SK-N-SH (cell line): ENCODE data around the gene ARMC9. TPM values are rescaled to one million over a fixed set of nuclear protein-coding genes. Genes with fewer than 3 reads are reported as not detected.

ENCODE experiments used
- CTCF ChIA-PET: fragments of 300-600, 350-600 bp; formaldehyde crosslinking; extraction: SDS; loops from one replicate; lab custom pipeline; 2021; lab: Yijun Ruan, JAX
- POLR2A ChIA-PET: fragments of 350-600 bp; sonication (Branson Sonifier 250); formaldehyde crosslinking; extraction: SDS; loops from one replicate; lab custom pipeline; 2020; ENCODE audit warnings: antibody characterized with exemption, inconsistent platforms; lab: Yijun Ruan, JAX
- DNase-seq: peaks from one replicate; pipeline ENCODE4 v3.0.0; 2012
- H2AFZ ChIP-seq: fragments of 200-600 bp; sonication (generic); 2 replicates; pipeline ENCODE4 v1.8.1; 2016; ENCODE audit warnings: antibody characterized with exemption, mild to moderate bottlenecking, low read depth
- H3F3A ChIP-seq: fragments of 200-600 bp; sonication (generic); replicated peaks from 2 replicates; pipeline ENCODE3; 2016; ENCODE audit warnings: antibody characterized with exemption, mild to moderate bottlenecking; ENCODE audit not compliant: insufficient read depth
- H3K27ac ChIP-seq, 2 experiments: fragments of 200-500 bp in 1 of 2; fragments of 200-600 bp in 1 of 2; sonication (Bioruptor generic) in 1 of 2; sonication (generic), shearing (Covaris generic) in 1 of 2; 2 replicates each; pipeline versions ENCODE4 v1.5.1 to v1.6.1; 2014 to 2016; ENCODE audit warnings: low read depth in 2 of 2, inconsistent platforms in 1 of 2, low read length in 1 of 2, mild to moderate bottlenecking in 1 of 2, mixed read lengths in 1 of 2
- H3K27me3 ChIP-seq: fragments of 200-600 bp; sonication (generic), shearing (Covaris generic); 2 replicates; pipeline ENCODE4 v1.6.1; 2016; ENCODE audit warnings: mixed run types; ENCODE audit not compliant: insufficient read depth
- H3K36me3 ChIP-seq, 2 experiments: fragments of 200-500 bp in 1 of 2; fragments of 200-600 bp in 1 of 2; sonication (Bioruptor generic) in 1 of 2; sonication (generic) in 1 of 2; replicated peaks in 1 of 2; 2 replicates each; pipeline versions ENCODE3 to v1.5.1; 2014 to 2016; ENCODE audit warnings: low read length in 1 of 2, mild to moderate bottlenecking in 1 of 2; ENCODE audit not compliant: insufficient read depth in 2 of 2, control insufficient read depth in 1 of 2
- H3K4me1 ChIP-seq, 2 experiments: fragments of 200-500 bp in 1 of 2; fragments of 200-600 bp in 1 of 2; sonication (Bioruptor generic) in 1 of 2; sonication (generic), shearing (Covaris generic) in 1 of 2; 2 replicates each; pipeline versions ENCODE4 v1.5.1 to v1.6.1; 2014 to 2016; ENCODE audit warnings: low read depth in 1 of 2, low read length in 1 of 2, mixed run types in 1 of 2; ENCODE audit not compliant: insufficient read depth in 2 of 2, control insufficient read depth in 1 of 2
- H3K4me2 ChIP-seq: fragments of 200-600 bp; sonication (generic), shearing (Covaris generic); 2 replicates; pipeline ENCODE4 v1.6.1; 2017; ENCODE audit warnings: mixed run types
- H3K4me3 ChIP-seq, 2 experiments: fragments of 200-500 bp in 1 of 2; fragments of 200-600 bp in 1 of 2; sonication (Bioruptor generic) in 1 of 2; sonication (generic), shearing (Covaris generic) in 1 of 2; 2 replicates each; pipeline versions ENCODE4 v1.5.1 to v1.8.1; 2014 to 2016; ENCODE audit warnings: low read depth in 2 of 2, inconsistent platforms in 1 of 2, low read length in 1 of 2, mild to moderate bottlenecking in 1 of 2, mixed read lengths in 1 of 2, moderate library complexity in 1 of 2
- H3K79me2 ChIP-seq: fragments of 200-600 bp; sonication (generic); 2 replicates; pipeline ENCODE4 v1.8.1; 2017; ENCODE audit warnings: mild to moderate bottlenecking; ENCODE audit not compliant: insufficient read depth
- H3K9ac ChIP-seq: fragments of 200-600 bp; sonication (generic); 2 replicates; pipeline ENCODE4 v1.6.1; 2017; ENCODE audit warnings: mixed run types
- H3K9me2 ChIP-seq: fragments of 200-600 bp; sonication (generic); 2 replicates; pipeline ENCODE4 v1.6.1; 2017; ENCODE audit warnings: mixed run types
- H3K9me3 ChIP-seq: fragments of 200-600 bp; sonication (generic); 2 replicates; pipeline ENCODE4 v1.6.1; 2017; ENCODE audit warnings: mixed run types, mild to moderate bottlenecking, moderate library complexity
- H4K20me1 ChIP-seq: fragments of 200-600 bp; sonication (generic); 2 replicates; pipeline ENCODE4 v1.6.1; 2017; ENCODE audit warnings: mild to moderate bottlenecking, mixed run types; ENCODE audit not compliant: insufficient read depth
- CHD2 ChIP-seq: fragments of 150-350 bp; IDR thresholded peaks from 2 replicates; pipeline ENCODE4 v1.6.1; 2018; ENCODE audit warnings: low read length; ENCODE audit not compliant: partially characterized antibody
- CTCF ChIP-seq: fragments of 200-600 bp; sonication (generic); IDR thresholded peaks from 2 replicates; pipeline ENCODE4 v1.6.1; 2017; ENCODE audit warnings: antibody characterized with exemption, mild to moderate bottlenecking, moderate library complexity
- EP300 ChIP-seq, 2 experiments: IDR thresholded peaks; 2 replicates each; pipeline versions ENCODE4 v1.4.0 to v1.6.1; 2012; ENCODE audit warnings: borderline replicate concordance in 1 of 2, low read depth in 1 of 2, low read length in 1 of 2
- FOSL2 ChIP-seq: IDR thresholded peaks from 2 replicates; pipeline ENCODE4 v1.4.0; 2012; ENCODE audit warnings: low read depth, mild to moderate bottlenecking, moderate library complexity, borderline replicate concordance
- FOXJ3 ChIP-seq: sonication (generic); formaldehyde crosslinking; IDR thresholded peaks from 2 replicates; pipeline ENCODE4 v1.5.1; 2020; ENCODE audit warnings: mild to moderate bottlenecking, missing genetic modification reagents
- FOXM1 ChIP-seq: IDR thresholded peaks from 2 replicates; pipeline ENCODE4 v1.4.0; 2012; ENCODE audit warnings: low read depth, mild to moderate bottlenecking
- GABPA ChIP-seq: IDR thresholded peaks from 2 replicates; pipeline ENCODE4 v1.4.0; 2012; ENCODE audit warnings: low read depth, mild to moderate bottlenecking
- MEF2A ChIP-seq: IDR thresholded peaks from 2 replicates; pipeline ENCODE4 v1.4.0; 2012; ENCODE audit warnings: low read depth, borderline replicate concordance
- MXI1 ChIP-seq: IDR thresholded peaks from 2 replicates; pipeline ENCODE4 v1.6.1; 2012; ENCODE audit warnings: mild to moderate bottlenecking, low read depth, low read length, improper control_type of control experiment
- NFIC ChIP-seq: IDR thresholded peaks from 2 replicates; pipeline ENCODE4 v1.4.0; 2012; ENCODE audit warnings: borderline replicate concordance
- NRF1 ChIP-seq: IDR thresholded peaks from 2 replicates; pipeline ENCODE4 v1.6.1; 2012; ENCODE audit warnings: low read depth, mild to moderate bottlenecking, low read length
- POLR2AphosphoS5 ChIP-seq: IDR thresholded peaks from 2 replicates; pipeline ENCODE4 v1.6.1; 2012; ENCODE audit warnings: low read depth, low read length
- RAD21 ChIP-seq: IDR thresholded peaks from 2 replicates; pipeline ENCODE4 v1.6.1; 2012; ENCODE audit warnings: mild to moderate bottlenecking, low read length
- REST ChIP-seq: IDR thresholded peaks from 2 replicates; pipeline ENCODE4 v1.6.1; 2012; ENCODE audit warnings: mild to moderate bottlenecking, low read depth, low read length, moderate library complexity
- RFX5 ChIP-seq: IDR thresholded peaks from 2 replicates; pipeline ENCODE4 v1.6.1; 2012; ENCODE audit warnings: mild to moderate bottlenecking, improper control_type of control experiment, low read length
- SMC3 ChIP-seq: IDR thresholded peaks from 2 replicates; pipeline ENCODE4 v1.6.1; 2012; ENCODE audit warnings: low read depth, low read length, improper control_type of control experiment
- TCF12 ChIP-seq: IDR thresholded peaks from 2 replicates; pipeline ENCODE4 v1.4.0; 2012
- WGBS: methylation state at CpG from one replicate; pipeline ENCODE4 v1.1.6; 2017; ENCODE audit warnings: low lambda C conversion rate; 5-methylcytosine and 5-hydroxymethylcytosine counted together
- polyA plus RNA-seq, 3 experiments: library from polyadenylated mRNA; depleted of rRNA; stranded (reverse); fragments of >200 nt; gene quantifications; 2 replicates each; pipeline ENCODE4 v1.2.3, GENCODE V29; 2012
- TF ChIP-seq, protein P1 (sequence below): IDR thresholded peaks from 2 replicates; pipeline ENCODE4; 2012
- TF ChIP-seq, protein P2 (sequence below): fragments of 150-350 bp; IDR thresholded peaks from 2 replicates; pipeline ENCODE4 v1.6.1; 2017; ENCODE audit warnings: antibody characterized with exemption, low read length, low read depth, borderline replicate concordance

ARMC9 gene
- polyA plus RNA-seq, 1 of the 3 experiments (the other 2 are of a cell fraction), result 25.3 TPM

- Histone ChIP-seq H3K9me3 (no peaks in the 10 kb centered on the region), H3K9me2 (no peaks in the 10 kb centered on the region), H3K79me2 (no peaks in the 10 kb centered on the region), H3K36me3 (no peaks in the 10 kb centered on the region), H3F3A (no peaks in the 10 kb centered on the region), H4K20me1 (no peaks in the 10 kb centered on the region), H2AFZ (no peak overlapping the region), H3K4me1 (peaks cover 6 to 25% of the 10 kb centered on the region in 2 experiments; a peak in 2 of 4 replicates), H3K9ac (no peak overlapping the region), H3K27ac (no peak overlapping the region), H3K27me3 (no peaks in the 10 kb centered on the region), H3K4me2 (no peak overlapping the region), H3K4me3 (no peak overlapping the region)
- 100% methylated on average over 2 of the region's 6 CpGs for WGBS
- DNase-seq, result no peak
- ChIA-PET POLR2A (no interaction called here), CTCF (interaction anchor here (1.0 to 2.0 kb wide), 3 partner anchors 18 to 42 kb away, joined by 3 to 5 read pairs (median 4); no protein-coding TSS in a partner anchor)
- no peak for TF ChIP-seq FOXJ3
- no peak for TF ChIP-seq NRF1
- TF ChIP-seq, protein P1, sequence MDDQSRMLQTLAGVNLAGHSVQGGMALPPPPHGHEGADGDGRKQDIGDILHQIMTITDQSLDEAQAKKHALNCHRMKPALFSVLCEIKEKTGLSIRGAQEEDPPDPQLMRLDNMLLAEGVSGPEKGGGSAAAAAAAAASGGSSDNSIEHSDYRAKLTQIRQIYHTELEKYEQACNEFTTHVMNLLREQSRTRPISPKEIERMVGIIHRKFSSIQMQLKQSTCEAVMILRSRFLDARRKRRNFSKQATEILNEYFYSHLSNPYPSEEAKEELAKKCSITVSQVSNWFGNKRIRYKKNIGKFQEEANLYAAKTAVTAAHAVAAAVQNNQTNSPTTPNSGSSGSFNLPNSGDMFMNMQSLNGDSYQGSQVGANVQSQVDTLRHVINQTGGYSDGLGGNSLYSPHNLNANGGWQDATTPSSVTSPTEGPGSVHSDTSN, result no peak
- no peak for TF ChIP-seq RAD21
- TF ChIP-seq MXI1, result no peak
- TF ChIP-seq SMC3, result no peak
- TF ChIP-seq EP300 (IDR thresholded peaks at IDR 0.05; ENCODE audit: borderline replicate concordance in 1 of 2, low read depth in 1 of 2, low read length in 1 of 2), result no peak
- no peak for TF ChIP-seq FOSL2
- TF ChIP-seq FOXM1, result no peak
- no peak for TF ChIP-seq NFIC
- TF ChIP-seq CHD2, result no peak
- TF ChIP-seq, protein P2, sequence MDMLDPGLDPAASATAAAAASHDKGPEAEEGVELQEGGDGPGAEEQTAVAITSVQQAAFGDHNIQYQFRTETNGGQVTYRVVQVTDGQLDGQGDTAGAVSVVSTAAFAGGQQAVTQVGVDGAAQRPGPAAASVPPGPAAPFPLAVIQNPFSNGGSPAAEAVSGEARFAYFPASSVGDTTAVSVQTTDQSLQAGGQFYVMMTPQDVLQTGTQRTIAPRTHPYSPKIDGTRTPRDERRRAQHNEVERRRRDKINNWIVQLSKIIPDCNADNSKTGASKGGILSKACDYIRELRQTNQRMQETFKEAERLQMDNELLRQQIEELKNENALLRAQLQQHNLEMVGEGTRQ, result no peak
- no peak for TF ChIP-seq CTCF
- TF ChIP-seq POLR2AphosphoS5, result no peak
- no peak for TF ChIP-seq REST
- no peak for TF ChIP-seq GABPA
- TF ChIP-seq MEF2A, result no peak
- no peak for TF ChIP-seq RFX5
- TF ChIP-seq TCF12, result no peak
Measured at GRCh38 chr2:231370429-231370748, 172.0 kb downstream of the ARMC9 start.
